K562 (cell line): ENCODE results near the gene SLC16A12. TPM values are rescaled to one million over a fixed set of nuclear protein-coding genes. Genes with fewer than 3 reads are reported as not detected.

Experiments
- ATAC-seq: fragments of 200-7000 bp; cut with Tn5 transposase; 3 replicates; pipeline ENCODE4 v1.9.1; 2020; ENCODE audit warnings: moderate library complexity
- BruUV-seq: library from RNA; stranded (reverse); fragments of 400-500 nt; replicated peaks from 2 replicates; lab custom pipeline; 2021; lab: Mats Ljungman, UMichigan
- CTCF ChIA-PET: fragments of 300-600 bp; formaldehyde crosslinking; extraction: SDS; loops from one replicate; lab custom pipeline; 2021; ENCODE audit warnings: low intra/inter-chr PET ratio; lab: Yijun Ruan, JAX
- POLR2A ChIA-PET: fragments of 300-600, 350-650 bp; sonication (Branson Sonifier 250); formaldehyde crosslinking; extraction: SDS; loops from one replicate; lab custom pipeline; 2021; ENCODE audit warnings: antibody characterized with exemption, inconsistent platforms; lab: Yijun Ruan, JAX
- DNase-seq, 4 experiments: peaks; one replicate each; pipeline versions ENCODE4 v3.0.0 to v3.0.0-alpha.2; 2011 to 2018; ENCODE audit warnings: low spot score in 3 of 4, mixed read lengths in 3 of 4; ENCODE audit errors: extremely low read depth in 1 of 4
- FAIRE-seq: peaks from 2 replicates; lab custom pipeline; 2011; peaks lifted over from hg19 to GRCh38; lab: Jason Lieb, UNC
- H2AFZ ChIP-seq: 2 replicates; pipeline ENCODE4 v1.6.0; 2011; ENCODE audit warnings: low read depth, low read length, control low read depth, inconsistent platforms
- H3K27ac ChIP-seq: fragments of 200-600 bp; 3 replicates; pipeline ENCODE4 v1.8.0; 2011; ENCODE audit warnings: low read depth, mild to moderate bottlenecking, control low read depth, inconsistent platforms, low read length, moderate library complexity, mixed read lengths; ENCODE audit errors: extremely low read depth
- H3K27me3 ChIP-seq, 2 experiments: fragments of 300-600 bp in 1 of 2; 2 replicates in 1 of 2; 3 replicates in 1 of 2; pipeline versions ENCODE4 v1.6.0 to v1.8.0; 2011; ENCODE audit warnings: inconsistent platforms in 2 of 2, low read length in 2 of 2, mild to moderate bottlenecking in 1 of 2, mixed read lengths in 1 of 2, moderate library complexity in 1 of 2; ENCODE audit not compliant: control insufficient read depth in 2 of 2, insufficient read depth in 2 of 2
- H3K36me3 ChIP-seq: fragments of 300-600 bp; 3 replicates; pipeline ENCODE4 v1.8.0; 2011; ENCODE audit warnings: mild to moderate bottlenecking, low read length, inconsistent platforms; ENCODE audit not compliant: control insufficient read depth, insufficient read depth
- H3K4me1 ChIP-seq, 2 experiments: fragments of 200-600 bp in 1 of 2; replicated peaks in 1 of 2; 2 replicates in 1 of 2; 3 replicates in 1 of 2; pipeline versions ENCODE4 v1.5.1 to v1.8.0; 2011; ENCODE audit warnings: inconsistent platforms in 2 of 2, low read length in 2 of 2, mild to moderate bottlenecking in 1 of 2, mixed read lengths in 1 of 2, moderate library complexity in 1 of 2; ENCODE audit not compliant: control insufficient read depth in 2 of 2, insufficient read depth in 2 of 2
- H3K4me2 ChIP-seq: 2 replicates; pipeline ENCODE4 v1.6.1; 2011; ENCODE audit warnings: low read length, control low read depth, inconsistent platforms, mixed read lengths; ENCODE audit not compliant: insufficient read depth
- H3K4me3 ChIP-seq: fragments of 200-600 bp; sonication (generic), shearing (Covaris generic); 2 replicates; pipeline ENCODE4 v1.5.1; 2016; ENCODE audit warnings: control low read depth, inconsistent platforms
- H3K79me2 ChIP-seq: fragments of 200-600 bp; 3 replicates; pipeline ENCODE4 v1.8.0; 2011; ENCODE audit warnings: low read length, inconsistent platforms; ENCODE audit not compliant: control insufficient read depth, insufficient read depth
- H3K9ac ChIP-seq, 2 experiments: 2 replicates each; pipeline versions ENCODE4 v1.6.0 to v1.6.1; 2011; ENCODE audit warnings: low read depth in 2 of 2, low read length in 2 of 2, control low read depth in 1 of 2, inconsistent platforms in 1 of 2, mild to moderate bottlenecking in 1 of 2, mixed read lengths in 1 of 2; ENCODE audit not compliant: insufficient read depth in 1 of 2
- H3K9me1 ChIP-seq: one replicate; pipeline ENCODE4 v1.6.0; 2011; ENCODE audit warnings: inconsistent platforms, mild to moderate bottlenecking, low read length, moderate library complexity; ENCODE audit not compliant: control insufficient read depth, insufficient read depth
- H3K9me3 ChIP-seq: replicated peaks from 2 replicates; pipeline ENCODE4 v1.5.1; 2011; ENCODE audit warnings: low read depth, low read length, inconsistent platforms; ENCODE audit not compliant: control insufficient read depth, insufficient read depth
- H4K20me1 ChIP-seq: replicated peaks from 2 replicates; pipeline ENCODE4 v1.6.1; 2011; ENCODE audit warnings: low read length, inconsistent platforms, mixed read lengths; ENCODE audit not compliant: control insufficient read depth, insufficient read depth
- CBX3 ChIP-seq, 2 experiments: IDR thresholded peaks; 1 replicate in 1 of 2; 2 replicates in 1 of 2; pipeline ENCODE4 v1.6.1; 2012; ENCODE audit warnings: inconsistent platforms in 2 of 2, low read length in 2 of 2, borderline replicate concordance in 1 of 2, control low read depth in 1 of 2
- CCNT2 ChIP-seq: IDR thresholded peaks from 2 replicates; pipeline ENCODE4 v1.6.1; 2011; ENCODE audit warnings: borderline replicate concordance, low read depth, mild to moderate bottlenecking, moderate library complexity, mixed read lengths, low read length; ENCODE audit not compliant: insufficient read length; ENCODE audit errors: extremely low read depth
- CEBPB ChIP-seq: fragments of 450-650 bp; IDR thresholded peaks from 2 replicates; pipeline ENCODE4 v1.6.1; 2016; ENCODE audit warnings: missing genetic modification characterization, missing compliant biosample characterization
- CHCHD3 ChIP-seq: fragments of 250-450 bp; sonication (Bioruptor Pico); IDR thresholded peaks from 2 replicates; pipeline ENCODE4 v2.1.2; 2022; ENCODE audit warnings: mild to moderate bottlenecking
- NCOA4 ChIP-seq: fragments of 450-650 bp; IDR thresholded peaks from 2 replicates; pipeline ENCODE4 v1.6.1; 2018; ENCODE audit warnings: mild to moderate bottlenecking; ENCODE audit not compliant: partially characterized antibody
- PTRF ChIP-seq: fragments of 450-650 bp; IDR thresholded peaks from 2 replicates; pipeline ENCODE4 v1.6.1; 2016; ENCODE audit warnings: mild to moderate bottlenecking, missing genetic modification characterization, missing compliant biosample characterization
- ZNF263 ChIP-seq: sonication (generic); formaldehyde crosslinking; IDR thresholded peaks from 2 replicates; pipeline ENCODE4 v1.8.0; 2022; ENCODE audit warnings: mild to moderate bottlenecking, missing genetic modification reagents, borderline replicate concordance
- WGBS: fragments of 100-300 bp; shearing (Covaris generic); methylation state at CpG from one replicate; pipeline ENCODE4 v1.1.6; 2016; ENCODE audit warnings: low coverage, mixed read lengths; ENCODE audit not compliant: insufficient coverage; ENCODE audit errors: missing lambda C conversion rate; 5-methylcytosine and 5-hydroxymethylcytosine counted together
- in situ Hi-C: fragments of 300-500 bp; cut with MboI; formaldehyde crosslinking; loops from 4 replicates; pipeline ENCODE4 v1.15.0; 2018; ENCODE audit warnings: inconsistent platforms, mixed read lengths
- intact Hi-C: fragments of 100-400 bp; cut with micrococcal nuclease; formaldehyde crosslinking; loops from 2 replicates; pipeline ENCODE4 v1.14.2; 2022
- polyA plus RNA-seq, 8 experiments: library from polyadenylated mRNA; depleted of rRNA in 4 of 8; stranded (reverse) in 5 of 8; unstranded in 3 of 8; fragments of >200 nt; fragmentation: Nextera tagmentation in 2 of 8; fragmentation: Illumina TruSeq in 1 of 8; extraction: Ambion mirVana in 2 of 8; extraction: Trizol in 1 of 8; gene quantifications; 2 replicates each; pipeline versions ENCODE4 v1.2.1 to v1.2.3, GENCODE V29; 2011 to 2014; ENCODE audit warnings: inconsistent platforms in 1 of 8, missing spikeins in 1 of 8
- total RNA-seq, 7 experiments: library from RNA; depleted of rRNA in 6 of 7; stranded (reverse); fragments of >200 nt in 6 of 7; fragmentation: Illumina TruSeq in 2 of 7; extraction: Trizol in 2 of 7; gene quantifications; 2 replicates each; pipeline versions ENCODE4 v1.2.1 to v1.2.3, GENCODE V29; 2011 to 2021; ENCODE audit warnings: low replicate concordance in 1 of 7
- TF ChIP-seq, protein P1 (sequence below): sonication (generic); formaldehyde crosslinking; IDR thresholded peaks from 2 replicates; pipeline ENCODE4 v1.8.0; 2022; ENCODE audit warnings: missing genetic modification reagents, mild to moderate bottlenecking, moderate library complexity, borderline replicate concordance

SLC16A12 gene
- total and polyA plus RNA-seq, 9 of the 15 experiments (the other 6 are each of a cell fraction or from before 2014, with no cell fraction given), result not detected

GRCh38 chr10:89440226-89441009 is 95.0 kb downstream of the SLC16A12 start:
- H3K27me3 ChIP-seq, result no peaks in the 10 kb centered on the region
- TF ChIP-seq CCNT2 (no peak), PTRF (no peak), NCOA4 (no peak), CBX3 (IDR thresholded peaks at IDR 0.05; ENCODE audit: borderline replicate concordance in 1 of 2, low read length in 2 of 2) (no peak), CEBPB (tag) (no peak), ZNF263 (CRISPR knock-in tag) (no peak), CHCHD3 (CRISPR knock-in tag) (no peak)
- TF ChIP-seq, protein P1, sequence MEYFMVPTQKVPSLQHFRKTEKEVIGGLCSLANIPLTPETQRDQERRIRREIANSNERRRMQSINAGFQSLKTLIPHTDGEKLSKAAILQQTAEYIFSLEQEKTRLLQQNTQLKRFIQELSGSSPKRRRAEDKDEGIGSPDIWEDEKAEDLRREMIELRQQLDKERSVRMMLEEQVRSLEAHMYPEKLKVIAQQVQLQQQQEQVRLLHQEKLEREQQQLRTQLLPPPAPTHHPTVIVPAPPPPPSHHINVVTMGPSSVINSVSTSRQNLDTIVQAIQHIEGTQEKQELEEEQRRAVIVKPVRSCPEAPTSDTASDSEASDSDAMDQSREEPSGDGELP (CRISPR knock-in tag), result no peak
- TF ChIP-seq, all 486 proteins: peak for 0
- no peaks in the 10 kb centered on the region for H3K9me3 ChIP-seq
- intact Hi-C loops (no loop called here), in situ Hi-C loops (loop anchor here (25.0 kb wide), 1 partner anchor 1422 kb away; the partner anchor contains the start of genes HTR7 and RPP30)
- no peaks in the 10 kb centered on the region for H4K20me1 ChIP-seq
- H3K4me2 ChIP-seq, result no peak overlapping the region
- no peaks in the 10 kb centered on the region for H3K79me2 ChIP-seq
- no peak for FAIRE-seq
- H2AFZ ChIP-seq, result no peak overlapping the region
- H3K36me3 ChIP-seq, result no peaks in the 10 kb centered on the region
- no peak overlapping the region for H3K4me3 ChIP-seq
- ChIA-PET POLR2A (no interaction called here), CTCF (no interaction called here)
- no TSS peak for BruUV-seq
- H3K9me1 ChIP-seq, result no peaks in the 10 kb centered on the region
- DNase-seq, result no peak
- no peaks in the 10 kb centered on the region for H3K4me1 ChIP-seq
- H3K27ac ChIP-seq, result no peak overlapping the region
- ATAC-seq, result no peak
- H3K9ac ChIP-seq, result no peak overlapping the region
- 0% methylated on average over 4 of the region's 4 CpGs for WGBS
